GM12864 (cell line): ENCODE results near the gene TRMT2B.
"Not testable (repeated sequence)": the region's sequence is repeated elsewhere in the genome, so short reads cannot be mapped to it uniquely, and the experiment has no call there.

ENCODE experiments used
- DNase-seq: peaks from one replicate; pipeline ENCODE4 v3.0.0-alpha.2; 2011; ENCODE audit warnings: low read depth
- H3K4me3 ChIP-seq: 2 replicates; pipeline ENCODE4 v1.5.1; 2011; ENCODE audit warnings: mild to moderate bottlenecking, low read depth, low read length, control low read depth
- TF ChIP-seq, protein P1 (sequence below): IDR thresholded peaks from 2 replicates; pipeline ENCODE4 v1.5.1; 2011; ENCODE audit warnings: low read depth, mild to moderate bottlenecking, moderate library complexity, low read length, control low read depth, inconsistent platforms; ENCODE audit errors: missing control alignments

TRMT2B gene

DNA sequence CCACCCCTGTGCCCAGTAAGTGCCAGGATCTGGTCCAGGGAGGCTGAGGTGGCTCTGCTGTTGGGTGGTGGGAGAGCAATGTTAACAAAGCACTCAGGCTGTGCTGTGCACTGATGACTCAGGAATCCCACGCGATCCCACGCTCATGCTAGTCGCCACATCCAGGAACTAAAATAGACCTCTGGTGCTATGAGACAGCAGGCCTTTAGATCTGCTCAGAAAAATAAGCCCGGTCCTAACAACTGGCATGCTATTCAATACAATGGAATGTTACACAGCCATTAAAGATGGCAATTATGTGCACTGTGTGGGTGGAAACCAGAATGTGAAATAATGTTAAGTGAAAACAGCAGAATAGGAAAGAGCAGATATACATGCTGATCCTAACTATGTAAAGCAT is 56.4 kb downstream of the TRMT2B start:
- no peak overlapping the region for H3K4me3 ChIP-seq
- DNase-seq, result peak; percentile 1
- TF ChIP-seq, protein P1, sequence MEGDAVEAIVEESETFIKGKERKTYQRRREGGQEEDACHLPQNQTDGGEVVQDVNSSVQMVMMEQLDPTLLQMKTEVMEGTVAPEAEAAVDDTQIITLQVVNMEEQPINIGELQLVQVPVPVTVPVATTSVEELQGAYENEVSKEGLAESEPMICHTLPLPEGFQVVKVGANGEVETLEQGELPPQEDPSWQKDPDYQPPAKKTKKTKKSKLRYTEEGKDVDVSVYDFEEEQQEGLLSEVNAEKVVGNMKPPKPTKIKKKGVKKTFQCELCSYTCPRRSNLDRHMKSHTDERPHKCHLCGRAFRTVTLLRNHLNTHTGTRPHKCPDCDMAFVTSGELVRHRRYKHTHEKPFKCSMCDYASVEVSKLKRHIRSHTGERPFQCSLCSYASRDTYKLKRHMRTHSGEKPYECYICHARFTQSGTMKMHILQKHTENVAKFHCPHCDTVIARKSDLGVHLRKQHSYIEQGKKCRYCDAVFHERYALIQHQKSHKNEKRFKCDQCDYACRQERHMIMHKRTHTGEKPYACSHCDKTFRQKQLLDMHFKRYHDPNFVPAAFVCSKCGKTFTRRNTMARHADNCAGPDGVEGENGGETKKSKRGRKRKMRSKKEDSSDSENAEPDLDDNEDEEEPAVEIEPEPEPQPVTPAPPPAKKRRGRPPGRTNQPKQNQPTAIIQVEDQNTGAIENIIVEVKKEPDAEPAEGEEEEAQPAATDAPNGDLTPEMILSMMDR, result no peak

- TF ChIP-seq, protein P1, result no peak
- H3K4me3 ChIP-seq, result no peak overlapping the region
- peak; percentile 3 for DNase-seq
These were observed 57.3 kb downstream of the TRMT2B start for GRCh38 chrX:100994352-100995281.

DNA sequence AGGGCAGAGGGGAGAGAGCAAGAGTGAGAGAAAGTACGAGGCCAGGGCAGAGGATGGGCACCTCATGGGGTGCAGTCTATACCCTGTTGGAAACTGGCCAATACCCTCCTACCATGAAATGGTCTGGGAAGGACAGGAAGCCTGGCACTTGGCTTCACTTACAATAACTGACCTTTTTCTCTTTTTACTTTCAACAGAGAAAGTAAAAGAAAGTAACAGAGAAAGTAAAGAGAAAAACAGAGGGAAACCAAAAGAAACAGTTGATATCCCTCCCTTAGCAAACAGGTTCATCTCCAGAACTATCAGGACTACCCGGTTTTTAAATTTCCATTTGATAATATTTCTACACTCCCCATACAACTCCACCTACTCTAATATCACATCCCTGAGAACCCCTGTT is 61.8 kb downstream of the TRMT2B start:
- DNase-seq, result no peak
- TF ChIP-seq, protein P1, result no peak
- no peak overlapping the region for H3K4me3 ChIP-seq

GRCh38 chrX:100984818-100985217 is 67.1 kb downstream of the TRMT2B start:
- H3K4me3 ChIP-seq, result no peak overlapping the region

GRCh38 chrX:100981498-100981845 is 70.4 kb downstream of the TRMT2B start:
- not testable (repeated sequence) for DNase-seq, H3K4me3 ChIP-seq

More at GRCh38 chrX:100984818-100985217, 67.1 kb downstream of the TRMT2B start:
- DNase-seq, result no peak
- TF ChIP-seq, protein P1, result no peak

GRCh38 chrX:100980608-100981497 is 71.1 kb downstream of the TRMT2B start:
- H3K4me3 ChIP-seq, result no peak overlapping the region
- no peak for DNase-seq
- TF ChIP-seq, protein P1, result no peak

DNA sequence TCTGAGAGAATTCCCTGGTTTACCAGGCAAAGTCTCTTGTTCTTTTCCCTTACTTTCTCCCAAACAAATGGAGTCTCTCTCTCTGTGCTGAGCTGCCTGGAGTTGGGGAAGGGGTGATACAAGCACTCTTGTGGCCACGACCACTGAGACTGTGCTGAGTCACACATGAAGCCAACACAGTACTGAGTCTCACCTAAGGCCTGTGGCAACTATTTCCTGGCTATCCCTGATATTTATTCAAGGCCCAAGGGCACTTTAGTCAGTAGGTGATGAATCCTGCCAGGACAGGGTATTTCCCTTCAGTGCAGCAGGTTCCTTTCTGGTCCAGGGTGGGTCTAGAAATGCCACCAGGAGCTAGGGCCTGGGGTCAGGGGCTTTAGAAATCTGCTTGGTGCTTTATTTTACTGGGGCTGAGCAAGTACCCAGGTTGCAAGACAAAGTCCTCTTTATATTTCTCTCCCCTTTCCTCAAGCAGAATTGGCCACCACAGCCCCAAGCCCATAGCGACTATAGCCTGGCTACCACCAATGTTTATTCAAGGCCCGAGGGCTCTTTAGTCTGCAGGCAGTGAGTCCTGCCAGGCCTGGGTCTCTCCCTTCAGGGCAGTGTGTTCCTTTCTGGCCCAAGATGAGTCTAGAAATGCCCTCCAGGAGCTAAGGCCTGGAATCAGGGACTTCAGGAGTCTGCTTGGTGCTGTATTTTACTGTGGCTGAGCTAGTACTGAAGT is 71.9 kb downstream of the TRMT2B start:
- no peak overlapping the region for H3K4me3 ChIP-seq
- TF ChIP-seq, protein P1, result no peak
- no peak for DNase-seq
